Muscle of leg (tissue), 11 donors: ENCODE results near the gene BBLN. TPM values are rescaled to one million over a fixed set of nuclear protein-coding genes. Genes with fewer than 3 reads are reported as not detected.

Experiments
- DNase-seq: peaks from one replicate; pipeline ENCODE4 v3.0.0; 2013
- H3K27ac ChIP-seq: one replicate; pipeline ENCODE4 v1.5.1; 2013; ENCODE audit warnings: mild to moderate bottlenecking, low read length, control low read depth
- H3K27me3 ChIP-seq: one replicate; pipeline ENCODE4 v1.6.1; 2013; ENCODE audit warnings: low read length; ENCODE audit not compliant: control insufficient read depth, insufficient read depth
- H3K36me3 ChIP-seq: one replicate; pipeline ENCODE4 v1.6.1; 2013; ENCODE audit warnings: low read length; ENCODE audit not compliant: control insufficient read depth, insufficient read depth
- H3K4me1 ChIP-seq: one replicate; pipeline ENCODE4 v1.6.1; 2013; ENCODE audit warnings: low read length; ENCODE audit not compliant: control insufficient read depth, insufficient read depth
- H3K4me3 ChIP-seq: one replicate; pipeline ENCODE4 v1.5.1; 2013; ENCODE audit warnings: low read length, control low read depth
- H3K9me3 ChIP-seq: replicated peaks from 2 replicates; pipeline ENCODE4 v1.6.1; 2013; ENCODE audit warnings: low read depth, low read length; ENCODE audit not compliant: control insufficient read depth
- WGBS: methylation state at CpG from one replicate; pipeline ENCODE4 v1.1.5; 2013; ENCODE audit warnings: missing lambda C conversion rate; ENCODE audit not compliant: insufficient coverage; 5-methylcytosine and 5-hydroxymethylcytosine counted together
- polyA plus RNA-seq, 8 donors: library from polyadenylated mRNA; unstranded; fragments of 120-200 nt; gene quantifications; one replicate each; pipeline versions ENCODE4 v1.2.1 to v1.2.3, GENCODE V29; 2013; ENCODE audit warnings: inconsistent platforms in 1 of 8, low replicate concordance in 1 of 8; ENCODE audit not compliant: insufficient read length in 8 of 8, insufficient read depth in 1 of 8
- total RNA-seq: library from RNA; stranded (reverse); fragments of 120-200 nt; gene quantifications from one replicate; pipeline ENCODE4 v1.2.4, GENCODE V29; 2013

The BBLN gene
- total and polyA plus RNA-seq, 9 donors: 25.5 to 41.1 (median 29.7) TPM

GRCh38 chr9:128190516-128191405 lies 30.7 kb downstream of the BBLN start:
- Histone ChIP-seq H3K4me1 (peaks cover 17% of the 10 kb centered on the region), H3K36me3 (peaks cover 36% of the 10 kb centered on the region), H3K27ac (peak overlapping the region; percentile 44), H3K4me3 (peak overlapping the region; percentile 65), H3K27me3 (no peaks in the 10 kb centered on the region), H3K9me3 (no peaks in the 10 kb centered on the region)
- no peak for DNase-seq
- WGBS: 17% methylated on average over 32 of the region's 32 CpGs

- under 1% methylated on average over 60 of the region's 71 CpGs for WGBS
- Histone ChIP-seq H3K4me1 (peaks cover 17% of the 10 kb centered on the region), H3K9me3 (no peaks in the 10 kb centered on the region), H3K27ac (peak within 1 kb of the TSS; percentile 44), H3K36me3 (peaks cover 28% of the 10 kb centered on the region), H3K4me3 (peak within 1 kb of the TSS; percentile 65), H3K27me3 (no peaks in the 10 kb centered on the region)
- peak; percentile 92 for DNase-seq
These were observed 31.5 kb downstream of the BBLN start, which contains the start of gene CIZ1 for GRCh38 chr9:128191406-128192046. CIZ1 (minus strand) TSS chr9:128191572; CDS start chr9:128190857, 715 bp downstream.

GRCh38 chr9:128192601-128193371 lies 32.7 kb downstream of the BBLN start:
- H3K4me1 ChIP-seq: peaks cover 17% of the 10 kb centered on the region
- 17% methylated on average over 52 of the region's 56 CpGs for WGBS
- DNase-seq: peak; percentile 80
- H3K36me3 ChIP-seq: peaks cover 22% of the 10 kb centered on the region
- peak overlapping the region; percentile 35 for H3K4me3 ChIP-seq
- H3K27ac ChIP-seq: peak overlapping the region; percentile 69
- H3K27me3 ChIP-seq: no peaks in the 10 kb centered on the region
- H3K9me3 ChIP-seq: no peaks in the 10 kb centered on the region

- Histone ChIP-seq H3K9me3 (no peaks in the 10 kb centered on the region), H3K27ac (peak overlapping the region; percentile 69), H3K27me3 (no peaks in the 10 kb centered on the region), H3K4me1 (peaks cover 17% of the 10 kb centered on the region), H3K36me3 (peaks cover 17% of the 10 kb centered on the region), H3K4me3 (no peak overlapping the region)
- 95% methylated on average over 8 of the region's 14 CpGs for WGBS
- DNase-seq: no peak
These were observed 33.5 kb downstream of the BBLN start for GRCh38 chr9:128193469-128194096.

- no peak for DNase-seq
- H3K27me3 ChIP-seq: peaks cover 21% of the 10 kb centered on the region
- H3K9me3 ChIP-seq: no peaks in the 10 kb centered on the region
- WGBS: 72% methylated on average over 8 of the region's 13 CpGs
- H3K4me1 ChIP-seq: peaks cover 18% of the 10 kb centered on the region
- no peaks in the 10 kb centered on the region for H3K36me3 ChIP-seq
- no peak overlapping the region for H3K4me3 ChIP-seq
- H3K27ac ChIP-seq: no peak overlapping the region
These were observed 41.6 kb downstream of the BBLN start for GRCh38 chr9:128201441-128202369.

- peaks cover 21% of the 10 kb centered on the region for H3K27me3 ChIP-seq
- WGBS: 0% methylated on average over 1 of the region's 2 CpGs
- DNase-seq: no peak
- H3K9me3 ChIP-seq: no peaks in the 10 kb centered on the region
- H3K36me3 ChIP-seq: no peaks in the 10 kb centered on the region
- H3K4me3 ChIP-seq: no peak overlapping the region
- H3K4me1 ChIP-seq: peaks cover 18% of the 10 kb centered on the region
- no peak overlapping the region for H3K27ac ChIP-seq
These were observed 42.6 kb downstream of the BBLN start for GRCh38 chr9:128202648-128203023.

GRCh38 chr9:128203024-128203706 lies 43.1 kb downstream of the BBLN start, which contains the start of gene DNM1:
DNM1 (plus strand) TSS chr9:128203379; CDS start chr9:128203471, 92 bp downstream.
- Histone ChIP-seq H3K27me3 (peaks cover 21% of the 10 kb centered on the region), H3K4me1 (peaks cover 18% of the 10 kb centered on the region), H3K9me3 (no peaks in the 10 kb centered on the region), H3K27ac (no peak within 1 kb of the TSS), H3K36me3 (no peaks in the 10 kb centered on the region), H3K4me3 (peak within 1 kb of the TSS; percentile 81)
- peak; percentile 81 for DNase-seq
- WGBS: 0% methylated on average over 58 of the region's 72 CpGs

GRCh38 chr9:128203707-128204551 lies 43.9 kb downstream of the BBLN start:
- Histone ChIP-seq H3K9me3 (no peaks in the 10 kb centered on the region), H3K27me3 (peaks cover 21% of the 10 kb centered on the region), H3K36me3 (no peaks in the 10 kb centered on the region), H3K4me1 (peaks cover 23% of the 10 kb centered on the region), H3K27ac (no peak overlapping the region), H3K4me3 (peak overlapping the region; percentile 81)
- 0% methylated on average over 10 of the region's 67 CpGs for WGBS
- DNase-seq: peak; percentile 73
